Activated CD4-positive, alpha-beta T cell treated with anti-CD3 and anti-CD28 coated beads, Interleukin-2, Interleukin-6, amounts not matched to agents 100 ng/mL and 50 ng/mL, durations not matched to agents 16 hours and 8 hours (primary cell): ENCODE results near the gene DMTF1.
"Not testable (repeated sequence)": the region's sequence is repeated elsewhere in the genome, so short reads cannot be mapped to it uniquely, and the experiment has no call there.

Experiments
- DNase-seq: peaks from one replicate; pipeline ENCODE4 v3.0.0-alpha.2; 2020

Gene DMTF1, protein sequence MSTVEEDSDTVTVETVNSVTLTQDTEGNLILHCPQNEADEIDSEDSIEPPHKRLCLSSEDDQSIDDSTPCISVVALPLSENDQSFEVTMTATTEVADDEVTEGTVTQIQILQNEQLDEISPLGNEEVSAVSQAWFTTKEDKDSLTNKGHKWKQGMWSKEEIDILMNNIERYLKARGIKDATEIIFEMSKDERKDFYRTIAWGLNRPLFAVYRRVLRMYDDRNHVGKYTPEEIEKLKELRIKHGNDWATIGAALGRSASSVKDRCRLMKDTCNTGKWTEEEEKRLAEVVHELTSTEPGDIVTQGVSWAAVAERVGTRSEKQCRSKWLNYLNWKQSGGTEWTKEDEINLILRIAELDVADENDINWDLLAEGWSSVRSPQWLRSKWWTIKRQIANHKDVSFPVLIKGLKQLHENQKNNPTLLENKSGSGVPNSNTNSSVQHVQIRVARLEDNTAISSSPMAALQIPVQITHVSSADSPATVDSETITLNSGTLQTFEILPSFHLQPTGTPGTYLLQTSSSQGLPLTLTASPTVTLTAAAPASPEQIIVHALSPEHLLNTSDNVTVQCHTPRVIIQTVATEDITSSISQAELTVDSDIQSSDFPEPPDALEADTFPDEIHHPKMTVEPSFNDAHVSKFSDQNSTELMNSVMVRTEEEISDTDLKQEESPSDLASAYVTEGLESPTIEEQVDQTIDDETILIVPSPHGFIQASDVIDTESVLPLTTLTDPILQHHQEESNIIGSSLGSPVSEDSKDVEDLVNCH

DNA sequence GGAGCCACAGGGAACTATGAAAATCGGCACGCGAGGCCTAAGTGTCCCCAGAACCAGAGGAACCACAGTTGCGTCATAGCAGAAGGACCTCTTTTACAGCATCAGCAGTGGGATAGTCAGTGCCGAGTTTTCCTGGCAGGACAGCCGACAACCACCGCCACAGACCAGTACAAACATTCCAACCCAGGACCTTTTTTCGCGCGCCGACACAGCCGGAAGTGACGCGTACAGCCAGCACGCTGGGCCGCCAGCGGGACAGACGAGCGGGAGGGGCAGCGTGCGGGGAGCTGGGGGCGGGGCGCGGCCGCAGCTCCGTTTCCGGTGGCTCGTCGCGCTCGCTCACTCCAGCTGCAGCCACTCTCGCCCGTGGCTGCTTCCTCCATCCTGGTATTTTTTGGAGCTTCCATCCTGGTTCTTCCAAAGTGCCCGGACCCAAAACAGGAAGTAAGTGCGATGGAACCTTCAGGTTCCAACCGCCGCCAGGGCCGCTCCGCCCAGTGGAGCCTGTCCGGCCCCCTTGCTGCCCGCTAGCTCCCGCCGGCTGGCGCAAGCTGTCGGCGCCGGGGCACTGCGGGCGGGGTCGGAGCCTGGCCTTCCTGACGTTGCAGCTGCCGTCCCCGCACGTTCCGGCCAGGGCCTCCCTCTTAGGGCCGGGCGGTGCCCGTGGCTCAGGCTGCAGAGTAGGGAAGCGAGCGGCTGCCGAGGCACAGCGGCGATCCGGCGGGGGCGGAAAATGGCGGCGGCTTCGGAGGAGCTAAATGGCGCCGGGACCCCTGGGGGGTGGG is at the start of gene DMTF1:
Gene DMTF1, plus strand, starts transcription at position 342 of the 785 bp plus-strand sequence. CDS start 12,489 bp downstream, outside the sequence.
- peak; percentile 92 for DNase-seq

DNA sequence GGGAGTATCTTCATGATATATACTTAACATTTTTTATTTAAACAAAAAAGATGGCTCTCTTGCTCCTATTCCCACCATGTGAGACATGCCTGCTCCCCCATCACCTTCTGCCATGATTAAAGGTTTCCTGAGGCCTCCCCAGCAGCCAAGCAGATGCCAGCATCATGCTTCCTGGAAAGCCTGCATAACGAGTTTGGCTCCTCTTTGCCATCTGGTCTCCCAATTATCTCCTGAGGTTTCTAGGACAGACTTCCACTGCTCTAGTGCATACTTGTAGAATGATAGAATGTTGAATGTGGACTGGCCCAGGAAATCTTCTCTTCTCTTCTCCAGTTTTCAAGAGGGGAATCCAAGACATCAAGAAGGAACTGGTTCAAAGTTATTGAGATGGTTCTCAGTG is 46.9 kb upstream of the DMTF1 start:
- DNase-seq, result no peak

DNA sequence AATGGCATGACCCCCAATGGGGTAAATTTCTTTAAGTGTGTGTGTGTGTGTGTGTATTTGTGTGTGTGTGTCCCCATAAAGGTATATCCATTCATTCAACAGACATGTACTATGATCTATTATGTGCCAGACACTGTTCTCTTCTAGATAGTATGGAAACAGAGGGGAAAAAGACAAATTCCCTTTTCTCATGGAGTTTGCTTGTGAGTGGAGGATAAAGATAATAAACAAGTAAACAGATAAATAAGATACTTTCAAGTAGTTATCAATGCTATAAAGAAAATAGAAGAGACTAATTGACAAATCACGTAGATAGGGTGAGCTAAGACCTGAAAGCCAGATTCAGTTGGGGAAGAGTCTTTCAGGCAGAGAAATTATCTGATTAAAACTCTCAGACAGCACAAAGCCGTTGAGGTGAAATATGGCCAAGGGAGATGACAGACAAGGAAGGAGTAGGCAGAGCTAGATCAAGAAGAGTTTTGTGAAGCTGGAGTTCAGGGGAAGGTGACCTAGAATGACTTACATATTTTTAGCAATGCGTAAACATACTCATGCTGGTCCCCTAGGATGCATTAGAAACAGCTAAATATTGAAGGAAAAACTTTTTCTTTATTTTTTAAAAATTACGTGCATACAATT is 45.2 kb upstream of the DMTF1 start:
- no peak for DNase-seq

DNA sequence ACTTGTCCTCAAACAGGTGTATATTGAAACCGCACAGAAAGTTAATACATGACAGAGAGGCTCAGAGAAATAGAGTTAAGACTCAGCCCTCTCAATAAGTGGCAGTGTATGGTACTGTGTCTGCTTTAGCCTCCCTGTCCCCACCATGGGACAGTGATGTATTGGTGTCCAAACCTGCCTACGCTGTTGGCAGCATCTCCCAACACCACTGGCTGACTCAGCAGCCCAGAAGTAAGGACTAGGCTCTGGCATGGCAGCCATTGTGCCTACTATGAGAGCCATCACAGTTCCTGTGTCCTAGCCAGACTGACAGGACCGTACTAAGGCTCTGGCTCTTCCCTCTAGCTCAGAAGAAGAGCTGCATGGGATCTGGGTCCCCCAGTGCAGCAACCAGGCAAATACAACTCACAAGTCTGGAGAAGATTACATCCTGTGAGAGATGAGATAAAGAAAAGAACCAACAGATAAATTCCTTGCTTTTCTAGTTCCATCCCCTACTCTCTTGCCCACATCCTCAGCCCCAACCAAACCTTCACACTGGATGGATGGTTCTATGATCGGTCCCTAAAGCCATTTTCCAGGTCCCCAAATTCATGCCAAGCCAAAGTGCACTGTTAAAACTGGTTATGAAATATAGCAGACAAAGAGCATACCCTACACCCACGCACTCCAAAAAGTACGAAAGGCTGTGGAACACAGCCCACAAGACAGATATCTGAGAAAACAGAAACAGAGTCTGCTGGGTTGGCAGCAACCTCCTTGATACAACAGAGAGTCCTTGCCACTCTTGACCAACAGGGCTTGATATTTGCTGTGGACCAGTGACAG is 44.1 kb upstream of the DMTF1 start:
- DNase-seq, result no peak

DNA sequence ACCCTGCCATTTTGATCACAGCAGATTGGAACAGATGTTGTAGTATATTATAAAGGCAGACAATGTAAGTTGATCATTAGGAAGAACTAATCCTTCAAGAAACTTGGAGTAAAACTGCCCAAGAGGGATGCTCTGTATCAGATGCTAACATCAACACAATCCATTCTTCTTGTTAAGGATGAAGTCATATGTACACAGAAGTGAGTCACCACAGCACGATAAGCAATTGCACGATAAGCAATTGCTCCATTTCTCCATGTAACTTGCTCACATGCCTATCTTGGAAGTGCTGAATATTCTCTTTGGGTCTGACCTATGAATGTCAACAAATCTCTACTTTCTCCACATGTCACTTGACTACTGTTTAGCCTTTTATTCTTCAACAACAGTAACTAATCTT is 41.5 kb upstream of the DMTF1 start:
- no peak for DNase-seq

DNA sequence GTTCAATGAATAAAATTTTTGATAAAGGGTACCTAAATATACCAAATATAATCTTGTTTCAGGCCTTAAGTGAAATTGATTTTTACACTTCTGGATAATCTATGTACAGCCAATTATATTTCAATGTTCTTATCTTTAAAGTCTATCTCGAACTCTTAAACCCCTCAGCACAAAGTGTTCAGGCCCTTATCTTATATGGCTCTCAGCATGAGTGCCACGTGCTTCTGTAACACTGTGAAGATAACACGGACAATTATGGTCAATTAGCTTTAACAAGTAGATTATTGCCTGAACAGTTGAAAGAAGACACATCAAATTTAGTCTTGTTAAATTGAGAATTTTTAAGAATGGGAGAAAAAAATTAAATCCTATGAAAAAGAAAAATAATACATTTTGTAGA is 40.4 kb upstream of the DMTF1 start:
- DNase-seq, result no peak

DNA sequence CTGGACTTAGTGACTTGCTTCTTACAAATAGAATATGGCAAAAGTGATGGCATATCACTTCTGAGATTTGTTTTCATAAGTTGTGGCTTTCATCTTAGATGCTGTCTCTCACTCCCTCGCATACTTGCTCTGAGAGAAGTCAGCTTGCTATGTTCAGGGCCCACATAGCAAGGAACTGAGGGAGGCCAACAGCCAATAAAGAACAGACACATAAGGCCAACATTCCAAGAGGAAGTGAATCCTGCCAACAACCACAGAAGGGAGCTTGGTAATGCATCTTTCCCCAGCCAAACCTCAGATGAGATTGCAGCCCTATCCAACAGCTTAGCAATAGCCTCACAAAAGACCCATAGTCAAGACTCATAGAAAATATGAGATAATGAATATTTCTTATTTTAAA is 39.2 kb upstream of the DMTF1 start:
- DNase-seq, result no peak

DNA sequence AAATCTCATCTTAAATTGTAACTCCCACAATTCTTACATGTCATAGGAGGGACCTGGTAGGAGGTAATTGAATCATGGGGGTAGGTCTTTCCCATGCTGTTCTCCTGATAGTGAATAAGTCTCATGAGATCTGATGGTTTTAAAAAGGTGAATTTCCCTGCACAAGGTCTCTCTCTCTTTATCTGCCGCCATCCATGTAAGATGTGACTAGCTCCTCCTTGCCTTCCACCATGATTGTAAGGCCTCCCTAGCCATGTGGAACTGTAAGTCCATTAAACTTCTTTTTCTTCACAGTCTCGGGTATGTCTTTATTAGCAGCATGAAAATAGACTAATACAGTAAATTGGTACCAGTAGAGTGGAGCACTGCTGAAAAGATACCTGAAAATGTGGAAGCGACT is 38.3 kb upstream of the DMTF1 start:
- not testable (repeated sequence) for DNase-seq

DNA sequence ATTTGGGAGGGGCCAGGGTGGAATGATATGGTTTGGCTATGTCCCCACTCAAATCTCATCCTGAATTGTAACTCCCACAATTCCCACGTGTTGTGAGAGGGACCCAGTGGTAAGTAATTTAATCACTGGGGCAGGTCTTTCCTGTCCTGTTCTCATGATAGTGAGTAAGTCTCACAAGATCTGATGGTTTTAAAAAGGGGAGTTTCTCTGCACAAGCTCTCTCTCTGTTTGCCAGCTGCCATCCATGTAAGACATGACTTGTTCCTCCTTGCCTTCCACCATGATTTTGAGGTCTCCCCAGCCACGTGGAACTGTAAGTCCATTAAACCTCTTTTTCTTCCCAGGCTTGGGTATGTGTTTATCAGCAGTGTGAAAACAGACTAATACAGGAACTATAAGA is 36.5 kb upstream of the DMTF1 start:
- not testable (repeated sequence) for DNase-seq

DNA sequence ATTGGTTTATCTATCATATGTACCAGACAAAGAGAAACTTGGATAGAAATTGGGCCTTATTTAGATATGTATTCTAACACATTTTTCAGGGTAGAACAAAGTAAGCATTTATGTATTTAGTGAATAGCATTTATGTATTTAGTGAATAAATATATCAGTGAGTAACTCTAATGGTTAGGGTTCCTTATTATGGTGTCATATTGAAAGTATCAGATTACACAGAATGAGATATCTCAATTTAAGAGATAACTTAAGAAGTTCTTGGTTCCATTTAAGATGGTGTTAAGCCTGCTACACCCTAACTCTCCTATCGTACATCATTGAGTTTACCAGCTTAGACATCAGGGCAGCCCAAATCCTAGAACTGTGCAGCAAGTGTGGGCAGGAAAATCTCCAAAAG is 35.9 kb upstream of the DMTF1 start:
- no peak for DNase-seq

DNA sequence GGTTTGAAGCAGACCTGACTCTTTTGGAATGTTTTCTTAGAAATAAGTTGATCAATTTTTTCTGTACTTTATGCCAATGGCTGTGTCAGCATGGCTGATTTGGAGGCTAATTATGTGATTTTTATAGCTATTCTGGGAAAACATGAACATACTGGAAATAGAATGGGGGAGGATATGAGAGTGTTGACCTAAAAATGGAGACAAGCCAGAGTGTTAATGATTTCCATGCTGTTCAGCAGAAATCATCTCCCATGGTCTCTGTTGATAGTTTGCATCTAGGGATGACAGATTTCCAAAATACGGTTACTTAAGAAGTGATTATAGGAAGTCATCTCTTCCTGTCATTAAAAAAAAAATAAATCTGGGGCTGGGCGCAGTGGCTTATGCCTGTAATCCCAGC is 32.7 kb upstream of the DMTF1 start:
- no peak for DNase-seq

DNA sequence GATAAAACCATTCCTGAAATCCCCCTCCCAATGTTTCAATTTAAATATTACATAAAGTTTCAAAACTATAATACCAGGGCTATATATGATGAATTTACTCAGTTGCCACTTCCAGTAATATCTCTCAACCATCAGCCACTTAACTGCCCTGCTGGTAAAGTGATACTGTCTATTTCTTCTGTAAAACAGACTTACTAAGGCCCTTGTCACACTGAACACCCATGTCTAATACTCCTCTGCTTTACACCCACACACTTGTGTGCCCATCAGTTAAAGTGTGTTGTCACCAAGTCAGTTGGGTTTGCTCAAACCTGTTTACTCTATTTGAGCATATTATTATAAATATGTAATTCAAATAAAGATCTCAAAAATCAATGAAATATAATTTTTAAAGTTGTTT is 29.1 kb upstream of the DMTF1 start:
- DNase-seq, result no peak

DNA sequence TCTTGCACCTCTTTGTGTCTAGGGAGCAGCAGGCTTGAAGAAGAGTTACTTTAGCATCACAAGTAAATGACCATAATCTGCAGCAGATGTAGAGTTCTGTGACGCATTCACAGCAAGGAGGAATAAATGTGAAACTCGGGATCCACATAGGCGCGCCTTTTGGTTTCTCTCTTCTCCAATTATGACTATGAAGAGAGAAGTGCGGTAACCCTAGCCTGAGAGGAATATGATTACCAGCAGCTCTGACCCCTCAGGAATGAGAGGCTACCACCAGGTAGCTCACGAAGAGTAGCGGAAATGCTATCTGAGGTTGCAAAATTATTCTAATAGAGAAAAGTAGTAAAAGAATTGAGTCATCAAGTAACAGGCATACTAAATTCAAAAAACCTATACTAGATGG is 25.2 kb upstream of the DMTF1 start:
- DNase-seq, result peak; percentile 13

DNA sequence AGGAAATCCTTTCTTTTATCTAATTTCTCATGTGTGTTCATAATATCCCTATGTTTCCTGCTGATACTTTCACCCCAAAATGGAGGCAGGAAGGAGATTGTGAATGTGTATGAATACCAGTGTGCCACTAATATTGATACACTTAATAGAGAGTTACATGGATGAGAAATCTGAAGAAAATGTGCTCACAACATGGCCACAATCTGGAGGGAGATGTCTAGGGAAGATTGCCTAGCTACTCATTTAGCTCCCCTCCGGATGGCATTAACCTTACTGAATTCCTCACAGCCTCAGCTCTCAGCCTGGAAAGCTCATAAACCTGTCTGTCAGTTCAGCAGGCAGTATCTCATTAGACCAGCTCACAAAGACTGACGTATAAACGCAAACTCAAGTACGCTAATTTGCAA is 23.4 kb upstream of the DMTF1 start:
- DNase-seq, result no peak

DNA sequence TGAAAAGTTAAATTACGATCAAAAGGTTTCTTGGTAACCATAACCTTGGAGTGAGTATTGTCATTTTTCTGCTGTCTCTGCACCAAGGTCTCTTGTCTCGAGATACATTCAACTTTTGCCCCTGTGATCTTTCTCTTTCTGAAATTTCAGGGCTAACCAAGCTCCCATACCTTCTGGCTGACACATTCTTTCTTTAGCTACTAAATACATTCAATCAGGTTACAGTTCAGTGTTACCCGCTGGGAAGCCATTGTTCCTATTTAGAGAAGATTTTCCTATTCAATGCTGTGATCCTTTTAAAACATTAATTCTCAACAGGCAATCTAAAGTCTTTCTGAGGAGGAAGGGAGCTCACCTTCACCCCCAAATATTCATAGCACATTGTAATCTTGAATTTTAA is 22.9 kb upstream of the DMTF1 start:
- no peak for DNase-seq

DNA sequence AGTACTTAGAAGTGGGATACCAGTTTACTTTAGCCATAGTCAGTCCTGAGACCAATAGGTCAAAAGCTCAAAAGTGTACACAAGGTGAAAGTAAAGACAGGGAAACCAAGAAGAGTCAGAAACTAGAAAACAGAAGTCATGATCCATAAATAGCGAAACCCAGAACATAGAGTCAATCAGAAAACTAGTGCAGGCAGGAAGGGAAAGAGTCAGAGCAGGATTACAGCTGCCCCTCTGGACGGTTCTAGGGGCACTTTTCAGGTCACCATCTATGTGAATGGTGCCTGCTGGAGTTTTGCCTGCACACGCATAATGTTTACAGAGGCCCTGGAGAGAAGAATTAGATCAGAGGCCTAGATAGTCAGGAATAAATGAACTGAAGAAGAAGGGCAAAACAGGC is 22.4 kb upstream of the DMTF1 start:
- no peak for DNase-seq

DNA sequence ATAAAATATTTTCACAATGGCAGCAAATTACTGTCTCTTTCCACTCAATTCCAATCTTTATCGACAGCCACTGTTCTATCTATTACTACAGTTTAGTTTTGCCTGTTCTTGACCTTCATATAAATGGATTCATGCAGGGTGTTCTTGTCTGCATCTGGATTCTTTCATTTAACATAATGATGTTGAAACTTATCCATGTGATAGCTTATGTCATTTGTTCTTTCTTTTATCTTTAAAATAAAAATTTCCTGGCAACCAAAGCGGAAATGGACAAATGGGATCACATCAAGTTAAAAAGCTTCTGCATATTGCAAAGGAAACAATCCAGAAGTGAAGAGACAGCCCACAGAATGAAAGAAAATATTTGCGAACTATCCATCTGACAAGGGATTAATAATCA is 20.5 kb upstream of the DMTF1 start:
- no peak for DNase-seq

DNA sequence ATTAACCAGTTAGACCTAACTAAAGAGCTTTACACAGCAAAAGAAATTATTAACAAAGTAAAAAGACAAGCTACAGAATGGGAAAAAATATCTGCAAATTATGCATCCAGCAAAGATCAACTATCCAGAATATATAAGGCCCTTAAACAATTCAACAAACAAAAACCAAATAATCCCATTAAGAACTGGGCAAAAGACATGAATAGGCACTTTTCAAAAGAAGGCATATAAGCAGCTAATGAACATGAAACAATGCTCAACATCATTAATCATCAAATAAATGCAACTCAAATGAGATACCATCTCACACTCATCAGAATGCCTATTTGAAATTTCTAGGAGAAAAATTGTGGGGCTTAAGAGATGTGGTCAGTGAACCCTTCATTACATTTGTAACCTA is 15.0 kb upstream of the DMTF1 start:
- DNase-seq, result no peak

DNA sequence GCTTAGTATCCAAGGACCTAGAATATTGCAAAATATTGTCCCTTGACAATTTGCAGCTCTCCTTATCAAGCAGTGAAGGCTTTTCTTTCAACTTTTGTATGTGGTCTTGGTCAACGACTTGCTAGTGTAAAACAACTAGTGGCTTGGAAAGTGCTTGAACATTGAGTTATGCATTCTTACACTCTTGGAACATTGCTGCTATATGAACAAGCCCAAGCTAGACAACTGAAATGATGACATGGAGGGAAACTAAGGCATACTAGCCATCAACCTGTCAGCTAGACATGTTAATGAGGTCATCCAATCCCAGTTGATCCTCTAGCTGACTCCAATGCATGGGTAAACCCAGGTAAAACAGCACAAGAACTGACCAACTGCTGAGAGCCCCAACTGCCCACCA is 12.7 kb upstream of the DMTF1 start:
- no peak for DNase-seq

DNA sequence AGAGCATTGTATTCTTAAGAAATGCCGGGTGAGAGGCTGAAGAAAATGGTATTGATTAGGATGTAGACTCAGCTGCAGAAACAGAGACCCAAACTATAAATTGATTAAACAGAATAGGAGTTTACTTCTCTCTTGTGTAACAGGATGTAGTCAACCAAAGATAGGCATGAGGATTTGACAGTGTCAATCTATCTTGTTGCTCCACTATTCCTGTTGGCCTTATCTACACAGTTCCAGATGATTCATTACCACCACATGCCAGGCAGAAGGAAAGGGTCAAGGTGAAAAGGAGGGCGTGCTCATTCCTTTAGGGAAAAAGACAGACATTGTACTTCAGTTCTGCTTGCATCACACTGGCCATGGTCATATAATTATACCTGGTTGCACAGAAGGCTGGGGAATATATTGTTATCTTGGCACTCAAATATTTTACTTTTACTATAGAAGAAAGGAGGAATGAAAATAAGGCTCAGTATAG is 11.9 kb upstream of the DMTF1 start:
- DNase-seq, result no peak

DNA sequence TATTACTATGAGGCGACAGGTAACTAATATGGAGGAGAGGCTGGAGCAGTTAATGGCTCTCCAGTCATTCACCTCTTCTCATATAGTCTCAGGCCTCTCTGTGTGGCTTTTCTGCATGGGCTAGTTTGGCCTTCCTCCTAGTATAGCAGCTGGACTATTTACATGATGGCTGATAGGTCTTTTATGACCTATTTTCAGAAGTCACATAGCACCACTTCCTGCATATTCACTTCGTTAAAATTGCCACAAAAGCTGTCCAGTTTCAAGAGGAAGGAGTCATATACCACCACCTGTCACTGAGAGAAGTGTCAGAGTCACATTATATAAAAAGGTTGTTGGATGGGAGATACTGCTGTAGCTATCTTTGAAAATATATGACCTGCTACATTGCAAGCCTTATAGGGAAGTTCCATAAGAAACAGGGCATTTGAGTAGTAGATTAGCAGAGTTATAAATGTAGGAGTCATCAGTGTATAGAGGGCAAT is 8.0 kb upstream of the DMTF1 start:
- DNase-seq, result peak; percentile 20
